DND-41 (cell line): ENCODE measurements around the gene PLXNA4.

Source experiments
- EZH2 ChIP-seq: IDR thresholded peaks from 3 replicates; pipeline ENCODE4 v1.6.1; 2012; ENCODE audit warnings: borderline replicate concordance, low read depth, mild to moderate bottlenecking, moderate library complexity, low read length, inconsistent platforms; ENCODE audit not compliant: severe bottlenecking
- TF ChIP-seq, protein P1 (sequence below): IDR thresholded peaks from 2 replicates; pipeline ENCODE4 v1.5.1; 2012; ENCODE audit warnings: borderline replicate concordance, low read length, moderate library complexity, mild to moderate bottlenecking; ENCODE audit not compliant: poor library complexity, severe bottlenecking; ENCODE audit errors: extremely low read depth

GRCh38 chr7:132249256-132249971, 326.9 kb downstream of the PLXNA4 start:
- TF ChIP-seq, protein P1, sequence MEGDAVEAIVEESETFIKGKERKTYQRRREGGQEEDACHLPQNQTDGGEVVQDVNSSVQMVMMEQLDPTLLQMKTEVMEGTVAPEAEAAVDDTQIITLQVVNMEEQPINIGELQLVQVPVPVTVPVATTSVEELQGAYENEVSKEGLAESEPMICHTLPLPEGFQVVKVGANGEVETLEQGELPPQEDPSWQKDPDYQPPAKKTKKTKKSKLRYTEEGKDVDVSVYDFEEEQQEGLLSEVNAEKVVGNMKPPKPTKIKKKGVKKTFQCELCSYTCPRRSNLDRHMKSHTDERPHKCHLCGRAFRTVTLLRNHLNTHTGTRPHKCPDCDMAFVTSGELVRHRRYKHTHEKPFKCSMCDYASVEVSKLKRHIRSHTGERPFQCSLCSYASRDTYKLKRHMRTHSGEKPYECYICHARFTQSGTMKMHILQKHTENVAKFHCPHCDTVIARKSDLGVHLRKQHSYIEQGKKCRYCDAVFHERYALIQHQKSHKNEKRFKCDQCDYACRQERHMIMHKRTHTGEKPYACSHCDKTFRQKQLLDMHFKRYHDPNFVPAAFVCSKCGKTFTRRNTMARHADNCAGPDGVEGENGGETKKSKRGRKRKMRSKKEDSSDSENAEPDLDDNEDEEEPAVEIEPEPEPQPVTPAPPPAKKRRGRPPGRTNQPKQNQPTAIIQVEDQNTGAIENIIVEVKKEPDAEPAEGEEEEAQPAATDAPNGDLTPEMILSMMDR, result peak; percentile 19
- no peak for TF ChIP-seq EZH2
